Activated CD8-positive, alpha-beta memory T cell treated with anti-CD3 and anti-CD28 coated beads for 4 hours (primary cell): ENCODE data around the gene SFTPA2.
"Not testable (repeated sequence)": the region's sequence is repeated elsewhere in the genome, so short reads cannot be mapped to it uniquely, and the experiment has no call there.

Source experiments
- DNase-seq, 2 donors: peaks; one replicate each; pipeline ENCODE4 v3.0.0-alpha.2; 2020; ENCODE audit warnings: low read depth in 2 of 2

The SFTPA2 gene

GRCh38 chr10:79511891-79512583 is 48.2 kb downstream of the SFTPA2 start, which contains the start of gene EIF5AL1:
Gene EIF5AL1 (plus strand): TSS chr10:79512533. CDS start chr10:79512650, 117 bp downstream.
- DNase-seq, result not testable (repeated sequence)

- DNase-seq, result not testable (repeated sequence)
Measured at GRCh38 chr10:79509934-79510508, 50.2 kb downstream of the SFTPA2 start.

- DNase-seq, result not testable (repeated sequence)
Measured at GRCh38 chr10:79509306-79509933, 50.8 kb downstream of the SFTPA2 start.

- not testable (repeated sequence) for DNase-seq
Measured at GRCh38 chr10:79508245-79508644, 52.0 kb downstream of the SFTPA2 start.

GRCh38 chr10:79507440-79508167 is 52.6 kb downstream of the SFTPA2 start:
- DNase-seq, result no peak
